Fibroblast of pulmonary artery (primary cell): ENCODE data around the gene PUM2.

Source experiments
- DNase-seq: peaks from one replicate; pipeline ENCODE4 v3.0.0-alpha.2; 2010; ENCODE audit warnings: low read depth
- H3K4me3 ChIP-seq: replicated peaks from 2 replicates; pipeline ENCODE4 v1.5.1; 2011; ENCODE audit warnings: low read depth, mild to moderate bottlenecking, control low read depth, low read length, moderate library complexity
- CTCF ChIP-seq: IDR thresholded peaks from 2 replicates; pipeline ENCODE4 v1.5.1; 2011; ENCODE audit warnings: mild to moderate bottlenecking, control low read depth, low read length, inconsistent platforms; ENCODE audit errors: missing control alignments

The PUM2 gene

GRCh38 chr2:20361893-20362292 is 11.2 kb upstream of the PUM2 start:
- no peak for DNase-seq
- no peak for TF ChIP-seq CTCF
- H3K4me3 ChIP-seq, result no peak overlapping the region

GRCh38 chr2:20359096-20359495 is 8.5 kb upstream of the PUM2 start:
- no peak for TF ChIP-seq CTCF
- no peak for DNase-seq
- no peak overlapping the region for H3K4me3 ChIP-seq

GRCh38 chr2:20357638-20358389 is 7.2 kb upstream of the PUM2 start:
- DNase-seq, result no peak
- TF ChIP-seq CTCF, result no peak
- no peak overlapping the region for H3K4me3 ChIP-seq

- peak; percentile 82 for DNase-seq
- H3K4me3 ChIP-seq, result no peak overlapping the region
- no peak for TF ChIP-seq CTCF
These were observed 5.4 kb upstream of the PUM2 start for GRCh38 chr2:20356042-20356441.

- TF ChIP-seq CTCF, result no peak
- DNase-seq, result peak; percentile 62
- H3K4me3 ChIP-seq, result no peak overlapping the region
These were observed 4.5 kb upstream of the PUM2 start for GRCh38 chr2:20355131-20355530.

- no peak for TF ChIP-seq CTCF
- DNase-seq, result no peak
- no peak overlapping the region for H3K4me3 ChIP-seq
These were observed 2.8 kb upstream of the PUM2 start for GRCh38 chr2:20353241-20353992.
